Activated CD8-positive, alpha-beta memory T cell treated with anti-CD3 and anti-CD28 coated beads, Interleukin-2, amount 50 U/mL, for 24 hours (primary cell): Measurements from ENCODE around the gene TMEM132E.
"Not testable (repeated sequence)": the region's sequence is repeated elsewhere in the genome, so short reads cannot be mapped to it uniquely, and the experiment has no call there.

Experiments
- DNase-seq: peaks from one replicate; pipeline ENCODE4 v3.0.0-alpha.2; 2020; ENCODE audit errors: extremely low read depth

The TMEM132E gene

DNA sequence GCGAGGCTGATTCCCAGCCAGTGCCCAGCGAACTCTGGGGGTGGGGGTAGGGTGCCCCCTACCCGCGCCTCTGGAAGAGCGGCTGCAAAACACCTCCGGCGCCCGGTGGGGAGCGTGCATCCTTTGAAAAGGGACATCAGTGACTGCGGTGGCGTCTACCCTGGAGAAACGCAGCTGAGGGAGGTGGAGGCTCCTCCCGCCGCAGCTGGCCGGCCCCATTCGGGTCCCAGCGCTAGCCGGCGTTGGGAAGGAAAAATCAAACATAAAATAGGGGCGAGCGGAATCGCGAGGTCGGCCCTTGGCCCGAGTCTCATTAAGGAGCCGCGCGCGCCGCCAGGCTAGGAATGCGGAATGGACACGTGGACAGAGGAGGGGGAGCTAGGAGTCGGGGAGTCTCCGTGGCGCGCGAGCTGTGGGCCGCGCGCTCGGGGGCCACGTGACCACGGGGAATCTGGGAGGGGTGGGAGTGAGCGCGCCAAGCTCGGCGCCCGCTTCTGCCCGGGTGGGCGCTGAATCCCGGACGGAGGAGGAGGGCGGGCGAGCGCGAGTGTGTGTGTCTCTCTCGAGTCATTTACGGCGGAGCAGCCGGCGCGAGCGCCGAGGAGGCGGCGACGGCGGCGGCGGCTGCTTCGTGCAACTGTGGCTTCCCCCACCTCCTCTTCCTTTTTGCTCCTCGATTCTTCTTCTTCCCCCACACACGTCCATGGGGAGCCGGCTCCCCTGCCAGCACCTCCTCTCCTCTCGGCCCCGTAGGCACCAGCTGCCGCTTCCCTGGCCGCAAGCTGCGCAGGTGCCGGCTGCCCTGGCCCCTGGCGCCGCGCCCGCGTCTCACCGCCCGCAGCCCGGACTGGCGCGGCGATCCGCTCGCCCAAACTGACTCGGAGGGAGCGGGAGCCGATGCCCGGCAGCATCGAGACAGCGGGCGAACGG lies at the start of gene TMEM132E:
TSS of gene TMEM132E (plus strand) at position 566 of the 930 bp plus-strand sequence. CDS start 1,495 bp downstream, outside the sequence.
- DNase-seq, result no peak

GRCh38 chr17:34530918-34531317 lies 48.5 kb upstream of the TMEM132E start:
- no peak for DNase-seq

GRCh38 chr17:34532281-34533065 lies 46.9 kb upstream of the TMEM132E start:
- DNase-seq, result no peak

DNA sequence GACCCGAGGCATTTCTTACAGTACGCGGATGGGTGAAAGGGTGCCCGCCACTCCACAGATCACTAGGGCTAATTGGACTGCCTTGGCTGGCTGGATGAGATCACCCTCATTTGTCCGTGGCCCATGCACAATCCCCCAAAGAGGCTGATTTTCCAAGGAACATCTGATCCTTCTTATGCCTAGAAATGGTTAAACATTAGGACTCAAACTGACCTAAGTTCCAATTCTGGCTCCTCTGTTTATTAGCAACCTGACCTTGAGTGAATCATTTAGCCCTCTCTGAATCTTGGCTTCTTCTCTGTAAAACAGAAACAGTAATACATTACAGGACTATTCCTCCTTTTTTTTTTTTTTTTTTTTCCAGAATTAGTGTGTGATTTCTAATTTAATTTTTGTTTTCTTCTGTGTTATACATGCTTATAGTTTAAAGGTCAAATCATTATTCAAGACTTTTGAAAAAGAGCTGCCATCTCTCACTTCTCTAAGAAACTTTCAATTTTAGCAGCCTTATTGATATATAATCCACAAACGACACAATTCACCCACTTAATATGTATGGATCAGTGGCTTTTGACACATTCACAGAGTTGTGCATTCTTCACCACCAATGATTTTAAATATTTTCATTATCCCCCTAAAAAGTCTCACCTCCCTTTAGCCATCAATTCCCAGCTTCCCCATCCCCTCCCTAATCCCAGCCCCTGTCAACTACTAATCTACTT lies 45.4 kb upstream of the TMEM132E start:
- DNase-seq, result no peak

GRCh38 chr17:34537445-34537844 lies 41.9 kb upstream of the TMEM132E start:
- DNase-seq, result no peak

- not testable (repeated sequence) for DNase-seq
Measured at GRCh38 chr17:34538582-34538981, 40.8 kb upstream of the TMEM132E start.

GRCh38 chr17:34539881-34540280 lies 39.5 kb upstream of the TMEM132E start:
- no peak for DNase-seq

- no peak for DNase-seq
Measured at GRCh38 chr17:34542700-34543336, 36.6 kb upstream of the TMEM132E start.

DNA sequence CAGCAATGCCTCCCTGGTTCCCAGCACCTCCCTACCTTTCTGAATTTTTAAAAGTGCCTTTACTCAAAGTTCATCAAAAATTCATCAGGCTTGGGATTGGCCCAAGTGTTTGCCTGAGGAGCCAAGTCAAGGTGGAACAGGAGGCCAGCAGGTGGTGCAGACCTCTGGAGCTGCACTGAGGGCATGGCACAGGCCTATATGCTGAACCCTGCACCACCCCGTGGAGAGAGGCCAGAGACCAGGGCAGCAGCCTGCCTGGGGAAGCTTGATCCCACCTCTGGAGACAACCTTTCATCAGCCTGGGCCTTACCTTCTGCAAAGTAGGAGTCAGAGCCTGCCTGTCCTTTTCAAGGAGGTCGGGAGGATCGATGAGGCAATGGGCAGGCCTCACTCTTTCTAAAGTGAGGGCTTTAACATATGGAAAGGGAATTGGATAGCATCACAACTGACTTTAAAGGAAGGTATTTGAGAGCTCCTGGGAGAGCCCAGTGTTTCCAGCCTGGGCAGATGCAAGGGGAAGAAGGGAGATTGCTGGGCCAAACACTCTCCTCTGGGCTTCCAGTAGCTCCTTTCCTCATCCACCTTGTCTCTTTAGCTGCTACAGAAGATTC lies 31.8 kb upstream of the TMEM132E start:
- DNase-seq, result no peak

DNA sequence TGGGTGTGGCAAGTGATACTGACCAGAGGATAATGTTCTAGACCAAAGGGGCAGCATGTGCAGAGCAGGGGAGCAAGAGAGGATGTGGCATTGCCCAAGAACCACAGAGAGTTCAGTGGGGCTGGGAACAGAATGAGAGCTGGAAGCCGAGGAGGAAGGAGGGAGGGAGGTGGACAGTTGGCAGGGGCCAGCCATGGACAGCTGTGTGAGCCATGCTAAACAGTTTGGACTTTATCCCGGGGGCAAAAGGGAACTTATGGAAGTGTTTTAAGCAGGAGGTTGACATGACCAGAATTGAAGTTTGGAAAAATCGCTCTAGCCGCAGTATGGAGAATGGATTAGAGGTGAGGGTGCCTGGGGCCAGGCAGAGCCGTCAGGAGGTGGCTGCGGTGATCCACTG lies 29.4 kb upstream of the TMEM132E start:
- DNase-seq, result no peak

- DNase-seq, result no peak
Measured at GRCh38 chr17:34553907-34554306, 25.5 kb upstream of the TMEM132E start.

DNA sequence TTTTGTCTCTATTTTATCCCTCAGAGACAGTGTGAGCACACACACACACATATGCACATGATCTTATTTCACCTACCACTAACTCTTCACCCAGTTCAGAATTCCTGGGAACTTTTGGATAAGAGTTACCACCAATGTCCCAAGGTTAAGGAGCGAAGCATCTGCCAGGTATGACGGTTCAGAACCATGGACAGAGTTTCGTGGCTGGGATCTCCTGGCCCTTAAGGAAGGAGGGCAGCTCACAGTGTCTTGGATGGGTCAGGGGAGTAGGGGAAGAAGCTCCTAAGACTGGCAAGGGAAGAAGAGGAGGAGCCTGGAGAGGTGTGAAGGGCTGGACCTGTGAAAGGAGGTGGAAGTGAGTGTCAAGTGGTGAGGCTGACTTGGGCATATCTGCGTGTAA lies 23.0 kb upstream of the TMEM132E start:
- DNase-seq, result no peak

DNA sequence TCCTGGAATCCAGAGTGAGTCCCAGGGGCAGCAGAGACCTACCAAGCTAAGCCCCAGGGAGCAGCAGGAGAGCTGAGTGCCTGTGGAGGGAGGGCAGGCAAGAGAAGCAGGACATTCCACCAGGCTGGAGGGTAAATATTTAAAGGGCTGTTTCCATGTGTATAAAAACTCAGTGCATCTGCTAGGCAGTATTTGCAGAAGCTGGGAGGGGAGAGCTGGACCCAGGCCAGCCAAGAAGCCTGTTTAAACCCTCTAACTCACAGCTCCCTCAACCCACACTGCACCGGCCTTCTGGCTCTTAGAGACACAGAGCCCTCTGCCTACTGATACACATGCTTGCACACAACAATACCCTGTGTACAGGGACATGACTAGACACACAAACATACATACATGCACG lies 22.5 kb upstream of the TMEM132E start:
- no peak for DNase-seq

DNA sequence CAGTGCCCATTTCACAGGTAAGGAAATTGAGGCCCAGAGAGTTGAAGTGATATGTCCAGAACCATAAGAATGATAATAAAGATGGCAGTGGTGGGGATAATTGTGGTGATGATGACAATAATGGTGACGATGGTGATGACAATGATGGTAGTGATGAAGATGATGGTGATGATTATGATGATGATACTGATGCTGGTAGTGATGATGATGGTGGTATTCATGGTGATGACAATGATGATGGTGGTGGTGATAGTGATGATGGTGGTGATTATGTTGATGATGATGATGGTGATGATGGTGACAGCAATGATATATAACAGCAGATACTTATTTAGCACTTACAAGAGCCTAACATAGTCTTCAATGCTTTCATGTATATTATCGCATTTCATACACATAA lies 18.1 kb upstream of the TMEM132E start:
- no peak for DNase-seq

GRCh38 chr17:34562387-34562786 lies 17.0 kb upstream of the TMEM132E start:
- no peak for DNase-seq

- DNase-seq, result no peak
Measured at GRCh38 chr17:34565713-34566112, 13.7 kb upstream of the TMEM132E start.

- DNase-seq, result no peak
Measured at GRCh38 chr17:34566201-34566600, 13.2 kb upstream of the TMEM132E start.

GRCh38 chr17:34566873-34567272 lies 12.5 kb upstream of the TMEM132E start:
- DNase-seq, result no peak

DNA sequence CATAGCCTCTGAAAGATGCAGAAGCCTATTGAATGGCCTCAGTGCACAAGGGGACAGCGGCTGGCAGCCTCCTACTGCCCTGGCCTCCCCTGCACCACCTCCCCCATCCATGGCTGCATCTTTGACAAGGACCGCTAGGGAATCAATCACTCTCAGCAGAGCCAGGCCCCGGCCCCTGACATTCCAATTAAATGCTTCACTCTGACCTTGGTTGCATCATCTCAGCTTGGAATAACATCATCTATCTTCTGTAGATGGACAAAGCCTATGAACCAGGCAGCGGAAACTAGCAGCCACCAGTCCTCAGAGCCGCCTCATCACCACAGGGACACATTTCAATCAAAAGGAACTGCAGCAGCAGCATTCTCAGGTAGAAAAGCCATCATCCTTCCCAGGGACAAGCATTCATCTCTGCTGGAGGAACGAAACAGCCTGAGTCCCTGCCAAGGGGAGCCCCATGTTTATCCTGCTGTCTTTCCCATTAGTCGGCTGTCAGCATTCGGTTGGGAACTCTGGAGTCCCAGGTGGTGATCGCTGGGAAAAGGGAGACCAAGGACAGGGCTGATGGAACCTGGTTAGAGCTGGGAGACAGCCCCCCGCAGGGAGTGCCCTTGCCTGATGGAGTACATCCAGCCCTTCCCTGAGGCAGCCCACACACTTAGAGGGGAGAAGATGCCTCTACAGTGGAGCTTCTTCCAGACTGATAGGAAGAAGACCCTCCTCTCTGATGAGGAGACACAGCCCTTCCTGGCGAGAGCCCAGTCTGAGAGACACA lies 11.5 kb upstream of the TMEM132E start:
- no peak for DNase-seq

DNA sequence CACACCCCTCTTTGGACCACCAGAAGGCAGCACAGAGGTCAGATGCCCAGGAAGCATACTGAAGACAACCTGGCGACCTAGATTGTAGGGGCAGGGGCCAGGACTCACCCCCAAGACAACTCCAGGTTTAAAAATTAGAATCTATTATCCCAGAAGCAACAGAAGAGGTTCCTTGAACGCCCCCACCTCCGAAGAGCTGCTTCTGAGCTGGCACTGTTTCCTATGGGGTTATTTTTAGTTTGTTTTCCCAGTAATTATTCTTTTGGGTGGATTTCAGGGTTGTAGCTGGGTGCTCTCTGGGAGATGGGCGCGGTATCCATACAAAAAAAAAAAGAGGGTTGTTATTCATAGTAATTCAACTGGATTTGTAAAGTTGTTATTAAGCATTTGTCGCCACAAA lies 10.4 kb upstream of the TMEM132E start:
- no peak for DNase-seq
